ENCODE measurements around the gene TMEM19.

Gene TMEM19

GRCh38 chr12:71653137-71653536 is 32.7 kb upstream of the TMEM19 start:
- H3K36me3 Mint-ChIP-seq (ENCODE audit: low read depth), result peaks cover 4% of the 10 kb centered on the region
- peaks cover 3% of the 10 kb centered on the region for H3K27me3 Mint-ChIP-seq (ENCODE audit: low read depth, poor library complexity)
- H3K27ac Mint-ChIP-seq, result no peak overlapping the region
- no peaks in the 10 kb centered on the region for H3K4me1 Mint-ChIP-seq
- TF ChIP-seq CTCF (IDR thresholded peaks at IDR 0.05), result no peak
- no peak for DNase-seq
- no peak overlapping the region for H3K4me3 Mint-ChIP-seq
- no peaks in the 10 kb centered on the region for H3K9me3 Mint-ChIP-seq

GRCh38 chr12:71654200-71654599 is 31.7 kb upstream of the TMEM19 start:
- H3K27ac Mint-ChIP-seq, result no peak overlapping the region
- H3K4me1 Mint-ChIP-seq, result no peaks in the 10 kb centered on the region
- no peak overlapping the region for H3K4me3 Mint-ChIP-seq
- TF ChIP-seq CTCF (IDR thresholded peaks at IDR 0.05), result no peak
- DNase-seq, result no peak
- H3K36me3 Mint-ChIP-seq (ENCODE audit: low read depth), result no peaks in the 10 kb centered on the region
- peaks cover 3% of the 10 kb centered on the region for H3K27me3 Mint-ChIP-seq (ENCODE audit: low read depth, poor library complexity)
- H3K9me3 Mint-ChIP-seq, result no peaks in the 10 kb centered on the region

GRCh38 chr12:71655495-71655894 is 30.4 kb upstream of the TMEM19 start:
- Mint-ChIP-seq H3K9me3 (no peaks in the 10 kb centered on the region), H3K4me1 (no peaks in the 10 kb centered on the region), H3K36me3 (ENCODE audit: low read depth) (no peaks in the 10 kb centered on the region), H3K4me3 (no peak overlapping the region), H3K27me3 (ENCODE audit: low read depth, poor library complexity) (no peaks in the 10 kb centered on the region), H3K27ac (no peak overlapping the region)
- DNase-seq, result no peak
- no peak for TF ChIP-seq CTCF (IDR thresholded peaks at IDR 0.05)

GRCh38 chr12:71655907-71656306 is 30.0 kb upstream of the TMEM19 start:
- no peak for TF ChIP-seq CTCF (IDR thresholded peaks at IDR 0.05)
- H3K4me3 Mint-ChIP-seq, result no peak overlapping the region
- H3K27me3 Mint-ChIP-seq (ENCODE audit: low read depth, poor library complexity), result no peaks in the 10 kb centered on the region
- no peak overlapping the region for H3K27ac Mint-ChIP-seq
- no peaks in the 10 kb centered on the region for H3K36me3 Mint-ChIP-seq (ENCODE audit: low read depth)
- H3K9me3 Mint-ChIP-seq, result no peaks in the 10 kb centered on the region
- no peak for DNase-seq
- H3K4me1 Mint-ChIP-seq, result no peaks in the 10 kb centered on the region

GRCh38 chr12:71656740-71657139 is 29.1 kb upstream of the TMEM19 start:
- H3K4me3 Mint-ChIP-seq, result no peak overlapping the region
- no peak for DNase-seq
- H3K36me3 Mint-ChIP-seq (ENCODE audit: low read depth), result peaks cover 3% of the 10 kb centered on the region
- no peak for TF ChIP-seq CTCF (IDR thresholded peaks at IDR 0.05)
- H3K4me1 Mint-ChIP-seq, result peaks cover 3% of the 10 kb centered on the region
- H3K9me3 Mint-ChIP-seq, result no peaks in the 10 kb centered on the region
- no peak overlapping the region for H3K27ac Mint-ChIP-seq
- no peaks in the 10 kb centered on the region for H3K27me3 Mint-ChIP-seq (ENCODE audit: low read depth, poor library complexity)

- no peaks in the 10 kb centered on the region for H3K27me3 Mint-ChIP-seq (ENCODE audit: low read depth, poor library complexity)
- peak overlapping the region; percentile 57 for H3K27ac Mint-ChIP-seq
- peaks cover 17% of the 10 kb centered on the region for H3K36me3 Mint-ChIP-seq (ENCODE audit: low read depth)
- no peak for DNase-seq
- TF ChIP-seq CTCF (IDR thresholded peaks at IDR 0.05), result no peak
- peaks cover 3% of the 10 kb centered on the region for H3K9me3 Mint-ChIP-seq
- peak overlapping the region; percentile 100 for H3K4me3 Mint-ChIP-seq
- H3K4me1 Mint-ChIP-seq, result peaks cover 24% of the 10 kb centered on the region
These were observed 23.8 kb upstream of the TMEM19 start for GRCh38 chr12:71661977-71662530.

All from nephron progenitor cell (in vitro differentiated cells).